ENCODE results near the gene EXOC6.

GRCh38 chr10:92849234-92849525 lies 860 bp downstream of the EXOC6 start:
- TF ChIP-seq CTCF (IDR thresholded peaks at IDR 0.05), result no peak
- no peak for TF ChIP-seq POLR2A (IDR thresholded peaks at IDR 0.05)
